Esophagus muscularis mucosa (tissue), 4 donors: ENCODE measurements around the gene ZC3H7A. TPM values are rescaled to one million over a fixed set of nuclear protein-coding genes. Genes with fewer than 3 reads are reported as not detected.

Source experiments
- DNase-seq: peaks from one replicate; pipeline ENCODE4 v3.0.0-alpha.2; 2017; ENCODE audit errors: extremely low spot score
- H3K27ac ChIP-seq, 4 donors: fragments of 200-600 bp; sonication (generic); replicated peaks in 1 of 4; 1 replicate in 3 of 4; 2 replicates in 1 of 4; pipeline ENCODE4 v1.5.1; 2016 to 2019; ENCODE audit warnings: mild to moderate bottlenecking in 1 of 4
- H3K27me3 ChIP-seq, 4 donors: fragments of 200-600 bp; sonication (generic); one replicate each; pipeline versions ENCODE4 v1.5.1 to v1.6.0; 2016 to 2019
- H3K36me3 ChIP-seq, 4 donors: fragments of 200-600 bp; sonication (generic); one replicate each; pipeline ENCODE4 v1.5.1; 2016 to 2019
- H3K4me1 ChIP-seq, 4 donors: fragments of 200-600 bp; sonication (generic); one replicate each; pipeline ENCODE4 v1.5.1; 2016 to 2019
- H3K4me3 ChIP-seq, 4 donors: fragments of 200-600 bp; sonication (generic); 1 replicate in 2 of 4; 2 replicates in 2 of 4; pipeline ENCODE4 v1.5.1; 2016 to 2019; ENCODE audit warnings: mild to moderate bottlenecking in 4 of 4, moderate library complexity in 1 of 4
- H3K9me3 ChIP-seq, 4 donors: fragments of 200-600 bp; sonication (generic); 1 replicate in 3 of 4; 2 replicates in 1 of 4; pipeline ENCODE4 v1.5.1; 2016 to 2019
- EP300 ChIP-seq: sonication (generic); formaldehyde crosslinking; IDR thresholded peaks from one replicate; pipeline ENCODE4 v1.6.1; 2017; ENCODE audit warnings: antibody characterized with exemption
- POLR2A ChIP-seq: fragments of 450-650 bp; IDR thresholded peaks from one replicate; pipeline ENCODE4 v1.6.1; 2017; ENCODE audit warnings: antibody characterized with exemption, moderate library complexity, mild to moderate bottlenecking, low read depth
- POLR2AphosphoS5 ChIP-seq, 2 donors: sonication (generic); formaldehyde crosslinking; IDR thresholded peaks; one replicate each; pipeline ENCODE4 v1.6.1; 2017; ENCODE audit warnings: antibody characterized with exemption in 2 of 2
- WGBS: methylation state at CpG from one replicate; pipeline ENCODE4 v1.1.5; 2018; 5-methylcytosine and 5-hydroxymethylcytosine counted together
- intact Hi-C: fragments of 100-400 bp; cut with DNase I; formaldehyde crosslinking; loops from one replicate; pipeline ENCODE4 v1.15.1; 2023
- small RNA-seq, 3 donors: library from RNA; depleted of rRNA; stranded (forward); fragments of <200 nt; gene quantifications; one replicate each; pipeline ENCODE3, GENCODE V24; 2016
- total RNA-seq, 4 donors: library from RNA; depleted of rRNA; stranded (reverse); fragments of >200 nt; gene quantifications; one replicate each; pipeline versions ENCODE4 v1.1.0 to v1.2.1, GENCODE V29; 2016
- TF ChIP-seq, protein P1 (sequence below), 3 experiments: fragments of 200-600 bp in 2 of 3; fragments of 450-650 bp in 1 of 3; sonication (generic) in 2 of 3; IDR thresholded peaks; one replicate each; pipeline ENCODE4 v1.5.1; 2017 to 2019; ENCODE audit warnings: antibody characterized with exemption in 3 of 3, mild to moderate bottlenecking in 2 of 3, moderate library complexity in 1 of 3

The ZC3H7A gene
- total RNA-seq, 4 donors from 2014 or later: 51.1 to 61.0 (median 61.0) TPM

DNA sequence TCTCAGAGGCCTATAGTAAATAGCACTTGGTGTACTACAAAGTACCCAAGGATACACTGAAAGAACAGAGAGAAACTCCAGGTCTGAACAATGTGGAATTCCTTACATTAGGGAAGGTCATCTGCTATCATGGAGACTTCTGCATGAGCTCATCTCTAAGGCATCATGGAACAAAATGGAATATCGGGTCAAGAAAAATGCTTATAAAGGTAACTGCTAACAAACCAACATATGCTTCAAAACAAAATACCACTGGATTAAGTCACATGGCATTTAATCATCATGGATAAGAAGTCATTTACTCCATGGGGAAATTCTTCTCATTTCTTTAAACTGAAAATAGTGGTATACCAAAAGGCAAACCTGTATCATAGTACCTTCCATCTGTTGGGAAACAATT lies 88.6 kb downstream of the ZC3H7A start:
- Histone ChIP-seq H3K27ac (no peak overlapping the region), H3K36me3 (peaks cover 0 to 48% (median 23%) of the 10 kb centered on the region in 4 donors), H3K4me3 (no peak overlapping the region), H3K27me3 (no peaks in the 10 kb centered on the region), H3K4me1 (peaks cover 7 to 23% (median 20%) of the 10 kb centered on the region in 4 donors), H3K9me3 (no peaks in the 10 kb centered on the region)
- no peak for DNase-seq
- intact Hi-C loops: no loop called here
- TF ChIP-seq POLR2AphosphoS5 (IDR thresholded peaks at IDR 0.05): no peak
- TF ChIP-seq, protein P1, sequence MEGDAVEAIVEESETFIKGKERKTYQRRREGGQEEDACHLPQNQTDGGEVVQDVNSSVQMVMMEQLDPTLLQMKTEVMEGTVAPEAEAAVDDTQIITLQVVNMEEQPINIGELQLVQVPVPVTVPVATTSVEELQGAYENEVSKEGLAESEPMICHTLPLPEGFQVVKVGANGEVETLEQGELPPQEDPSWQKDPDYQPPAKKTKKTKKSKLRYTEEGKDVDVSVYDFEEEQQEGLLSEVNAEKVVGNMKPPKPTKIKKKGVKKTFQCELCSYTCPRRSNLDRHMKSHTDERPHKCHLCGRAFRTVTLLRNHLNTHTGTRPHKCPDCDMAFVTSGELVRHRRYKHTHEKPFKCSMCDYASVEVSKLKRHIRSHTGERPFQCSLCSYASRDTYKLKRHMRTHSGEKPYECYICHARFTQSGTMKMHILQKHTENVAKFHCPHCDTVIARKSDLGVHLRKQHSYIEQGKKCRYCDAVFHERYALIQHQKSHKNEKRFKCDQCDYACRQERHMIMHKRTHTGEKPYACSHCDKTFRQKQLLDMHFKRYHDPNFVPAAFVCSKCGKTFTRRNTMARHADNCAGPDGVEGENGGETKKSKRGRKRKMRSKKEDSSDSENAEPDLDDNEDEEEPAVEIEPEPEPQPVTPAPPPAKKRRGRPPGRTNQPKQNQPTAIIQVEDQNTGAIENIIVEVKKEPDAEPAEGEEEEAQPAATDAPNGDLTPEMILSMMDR (IDR thresholded peaks at IDR 0.05): no peak
- no peak for TF ChIP-seq EP300
- no peak for TF ChIP-seq POLR2A
- WGBS: 75% methylated on average over 1 of the region's 1 CpG

GRCh38 chr16:11707679-11708197 lies 89.3 kb downstream of the ZC3H7A start:
- no peak for TF ChIP-seq EP300
- no peak for TF ChIP-seq POLR2A
- no peak for TF ChIP-seq POLR2AphosphoS5 (IDR thresholded peaks at IDR 0.05)
- TF ChIP-seq, protein P1 (IDR thresholded peaks at IDR 0.05): no peak
- 94% methylated on average over 4 of the region's 4 CpGs for WGBS
- Histone ChIP-seq H3K27ac (no peak overlapping the region), H3K4me1 (peaks cover 7 to 23% (median 20%) of the 10 kb centered on the region in 4 donors), H3K4me3 (no peak overlapping the region), H3K27me3 (no peaks in the 10 kb centered on the region), H3K9me3 (no peaks in the 10 kb centered on the region), H3K36me3 (peaks cover 0 to 47% (median 21%) of the 10 kb centered on the region in 4 donors)
- DNase-seq: no peak
- intact Hi-C loops: no loop called here

- Histone ChIP-seq H3K27ac (no peak overlapping the region), H3K4me1 (peaks cover 7 to 23% (median 20%) of the 10 kb centered on the region in 4 donors), H3K9me3 (no peaks in the 10 kb centered on the region), H3K36me3 (peaks cover 0 to 50% (median 16%) of the 10 kb centered on the region in 4 donors), H3K4me3 (no peak overlapping the region), H3K27me3 (no peaks in the 10 kb centered on the region)
- intact Hi-C loops: no loop called here
- DNase-seq: no peak
- 94% methylated on average over 3 of the region's 5 CpGs for WGBS
- TF ChIP-seq EP300 (no peak), POLR2A (no peak)
Observed at GRCh38 chr16:11706180-11706742, 90.8 kb downstream of the ZC3H7A start.

DNA sequence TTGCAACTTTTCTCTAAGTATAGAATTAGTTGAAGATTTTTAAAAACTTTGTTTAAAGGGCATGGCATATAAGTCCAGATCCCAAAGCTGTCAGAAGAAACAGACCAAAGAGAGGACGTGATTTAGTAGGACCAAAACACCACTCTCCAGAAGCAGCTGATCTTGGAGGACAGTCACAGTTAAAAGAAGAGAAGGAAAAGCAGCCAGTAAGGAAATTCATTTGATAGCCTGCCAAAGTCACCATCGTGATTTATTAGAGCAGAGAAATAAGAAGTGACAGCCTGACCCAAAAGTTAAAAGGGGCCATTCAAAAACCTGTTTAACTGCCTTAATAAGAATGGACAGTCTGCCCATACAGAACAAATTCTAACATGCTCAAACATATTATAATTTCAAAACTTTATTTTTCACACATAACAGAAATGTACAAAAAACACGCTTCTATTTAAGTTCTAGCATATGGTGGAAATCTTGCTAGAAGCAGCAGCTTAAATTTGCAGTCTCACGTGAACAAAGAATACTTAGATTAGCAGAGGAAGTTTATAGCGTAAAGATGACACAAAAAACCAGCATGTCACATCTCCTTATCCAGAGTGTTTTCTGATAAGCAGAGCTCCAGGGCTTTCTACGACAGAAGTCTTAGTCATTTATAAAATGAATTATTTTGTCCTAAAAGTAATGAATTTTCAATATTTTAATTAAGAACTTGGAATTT lies 91.6 kb downstream of the ZC3H7A start:
- Histone ChIP-seq H3K36me3 (peaks cover 0 to 44% (median 13%) of the 10 kb centered on the region in 4 donors), H3K27ac (no peak overlapping the region), H3K9me3 (no peaks in the 10 kb centered on the region), H3K4me1 (peaks cover 7 to 23% (median 20%) of the 10 kb centered on the region in 4 donors), H3K27me3 (no peaks in the 10 kb centered on the region), H3K4me3 (no peak overlapping the region)
- WGBS: 70% methylated on average over 6 of the region's 6 CpGs
- intact Hi-C loops: no loop called here
- no peak for DNase-seq
- TF ChIP-seq POLR2A (no peak), POLR2AphosphoS5 (IDR thresholded peaks at IDR 0.05) (no peak), EP300 (no peak)
- TF ChIP-seq, protein P1 (IDR thresholded peaks at IDR 0.05): no peak

Small RNA genes lying within 50 kb of the gene (small RNA-seq; reads per million reads assigned to genes)
- gene RF00017: 0 reads per million in 3 donors

Other genes starting within 250 kb of the ZC3H7A start
- gene LITAF, start 210.3 kb downstream of the ZC3H7A start, total RNA-seq: 10 to 100 TPM; 28.7 to 88.3 (median 36.8) TPM
- gene SNN, start 128.8 kb downstream of the ZC3H7A start, total RNA-seq: 10 to 100 TPM; 30.7 to 66.9 (median 33.6) TPM
- gene TXNDC11, start 54.4 kb downstream of the ZC3H7A start, total RNA-seq: 10 to 100 TPM; 32.4 to 47.2 (median 38.2) TPM
- gene RSL1D1, start 54.3 kb upstream of the ZC3H7A start, total RNA-seq: 100 to 1,000 TPM in 2 of 4 donors, 10 to 100 TPM in 2; 73.9 to 125 (median 97.1) TPM
- 10 to 100 TPM; 55.2 to 71.7 (median 66.5) TPM for gene GSPT1, start 118.7 kb upstream of the ZC3H7A start, total RNA-seq
- gene NPIPB2, start 144.8 kb upstream of the ZC3H7A start, total RNA-seq: 10 to 100 TPM in 2 of 4 donors, 1 to 10 TPM in 1, under 1 TPM in 1; 0.66 to 12.3 (median 8.7) TPM
- not detected for gene TNFRSF17, start 168.0 kb upstream of the ZC3H7A start, total RNA-seq
- 10 to 100 TPM; 17.4 to 26.7 (median 22.3) TPM for gene SNX29, start 179.5 kb upstream of the ZC3H7A start, total RNA-seq